Breast epithelium (tissue), 3 donors: ENCODE data around the gene ZDBF2.

Source experiments
- CTCF ChIP-seq, 3 donors: fragments of 450-650 bp; IDR thresholded peaks; one replicate each; pipeline ENCODE4 v1.5.1; 2016 to 2017; ENCODE audit warnings: antibody characterized with exemption in 3 of 3, mild to moderate bottlenecking in 3 of 3, moderate library complexity in 3 of 3
- POLR2A ChIP-seq: fragments of 450-650 bp; IDR thresholded peaks from one replicate; pipeline ENCODE4 v1.6.1; 2016; ENCODE audit warnings: antibody characterized with exemption, mild to moderate bottlenecking, moderate library complexity
- POLR2AphosphoS5 ChIP-seq, 3 donors: sonication (generic); formaldehyde crosslinking; IDR thresholded peaks; one replicate each; pipeline ENCODE4 v1.6.1; 2017; ENCODE audit warnings: antibody characterized with exemption in 3 of 3

- TF ChIP-seq CTCF (IDR thresholded peaks at IDR 0.05) (no peak), POLR2AphosphoS5 (IDR thresholded peaks at IDR 0.05) (no peak), POLR2A (no peak)
Measured at GRCh38 chr2:206257861-206258260, 16.6 kb upstream of the ZDBF2 start.
